ENCODE results near the gene RADIL.
A peak's percentile ranks its signal among the peaks of the same experiment; 100 is the strongest.

GRCh38 chr7:4849390-4849789 lies 34.1 kb downstream of the RADIL start:
- TF ChIP-seq CTCF (optimal IDR thresholded peaks at IDR 0.05 in 1 of 3, IDR thresholded peaks at IDR 0.05 in 1 of 3, conservative IDR thresholded peaks at IDR 0.05 in 1 of 3; ENCODE audit: extremely low read depth in 1 of 3, insufficient read depth in 2 of 3, low read length in 3 of 3), result peak; percentile 29 to 62 (median 53)
- TF ChIP-seq EZH2 (IDR thresholded peaks at IDR 0.05; ENCODE audit: low read length), result no peak

All from keratinocyte (primary cell).